ENCODE measurements around the gene KPTN. TPM values are rescaled to one million over a fixed set of nuclear protein-coding genes. Genes with fewer than 3 reads are reported as not detected.

The KPTN gene
- total RNA-seq, 1 donor = 4.0 TPM

- peak; percentile 69 for DNase-seq (ENCODE audit: insufficient read length, low spot score, missing footprints)
- Histone ChIP-seq H3K9me3 (ENCODE audit: low read depth, low read length) (no peaks in the 10 kb centered on the region), H3K36me3 (ENCODE audit: insufficient read depth, low read length) (no peaks in the 10 kb centered on the region), H3K79me2 (ENCODE audit: insufficient read depth, low read length) (no peaks in the 10 kb centered on the region), H4K20me1 (ENCODE audit: insufficient read depth, low read length) (no peaks in the 10 kb centered on the region), H3K4me1 (ENCODE audit: insufficient read depth, low read length) (no peaks in the 10 kb centered on the region), H2AFZ (ENCODE audit: low read length) (no peak overlapping the region), H3K4me3 (ENCODE audit: insufficient read depth, low read length) (no peak overlapping the region), H3K27ac (ENCODE audit: low read depth, low read length) (no peak overlapping the region), H3K27me3 (ENCODE audit: insufficient read depth, low read length) (peaks cover 14% of the 10 kb centered on the region), H3K4me2 (ENCODE audit: insufficient read depth, low read length) (no peak overlapping the region)
- TF ChIP-seq, protein P1, sequence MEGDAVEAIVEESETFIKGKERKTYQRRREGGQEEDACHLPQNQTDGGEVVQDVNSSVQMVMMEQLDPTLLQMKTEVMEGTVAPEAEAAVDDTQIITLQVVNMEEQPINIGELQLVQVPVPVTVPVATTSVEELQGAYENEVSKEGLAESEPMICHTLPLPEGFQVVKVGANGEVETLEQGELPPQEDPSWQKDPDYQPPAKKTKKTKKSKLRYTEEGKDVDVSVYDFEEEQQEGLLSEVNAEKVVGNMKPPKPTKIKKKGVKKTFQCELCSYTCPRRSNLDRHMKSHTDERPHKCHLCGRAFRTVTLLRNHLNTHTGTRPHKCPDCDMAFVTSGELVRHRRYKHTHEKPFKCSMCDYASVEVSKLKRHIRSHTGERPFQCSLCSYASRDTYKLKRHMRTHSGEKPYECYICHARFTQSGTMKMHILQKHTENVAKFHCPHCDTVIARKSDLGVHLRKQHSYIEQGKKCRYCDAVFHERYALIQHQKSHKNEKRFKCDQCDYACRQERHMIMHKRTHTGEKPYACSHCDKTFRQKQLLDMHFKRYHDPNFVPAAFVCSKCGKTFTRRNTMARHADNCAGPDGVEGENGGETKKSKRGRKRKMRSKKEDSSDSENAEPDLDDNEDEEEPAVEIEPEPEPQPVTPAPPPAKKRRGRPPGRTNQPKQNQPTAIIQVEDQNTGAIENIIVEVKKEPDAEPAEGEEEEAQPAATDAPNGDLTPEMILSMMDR (IDR thresholded peaks at IDR 0.05; ENCODE audit: extremely low read depth, low read depth, low read length) = no peak
Observed at GRCh38 chr19:47438793-47439220, 45.2 kb downstream of the KPTN start.

DNA sequence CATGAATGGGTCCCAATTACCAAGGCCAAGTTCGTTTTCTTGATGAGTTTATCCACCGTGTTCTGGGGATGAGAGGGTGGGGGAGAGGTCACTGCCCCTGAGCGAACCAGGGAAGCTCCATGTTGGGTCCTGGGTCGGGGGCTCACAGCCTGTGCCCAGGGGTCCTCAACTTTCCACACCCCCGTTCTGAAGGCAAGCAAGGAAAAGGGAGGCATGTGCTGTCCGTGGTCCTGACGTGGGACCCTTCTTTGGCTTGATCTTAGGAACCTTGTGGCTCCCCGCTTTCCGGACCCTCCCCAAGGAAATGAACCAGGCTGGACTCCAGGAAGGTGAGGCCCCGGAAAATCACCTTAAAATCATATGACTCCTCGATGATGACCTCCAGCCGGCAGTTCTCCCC lies 46.5 kb downstream of the KPTN start:
- Histone ChIP-seq H3K79me2 (ENCODE audit: insufficient read depth, low read length) (no peaks in the 10 kb centered on the region), H4K20me1 (ENCODE audit: insufficient read depth, low read length) (no peaks in the 10 kb centered on the region), H3K4me1 (ENCODE audit: insufficient read depth, low read length) (no peaks in the 10 kb centered on the region), H3K27me3 (ENCODE audit: insufficient read depth, low read length) (peaks cover 5% of the 10 kb centered on the region), H3K9me3 (ENCODE audit: low read depth, low read length) (no peaks in the 10 kb centered on the region), H3K4me3 (ENCODE audit: insufficient read depth, low read length) (no peak overlapping the region), H3K4me2 (ENCODE audit: insufficient read depth, low read length) (no peak overlapping the region), H3K36me3 (ENCODE audit: insufficient read depth, low read length) (no peaks in the 10 kb centered on the region), H2AFZ (ENCODE audit: low read length) (no peak overlapping the region), H3K27ac (ENCODE audit: low read depth, low read length) (no peak overlapping the region)
- DNase-seq (ENCODE audit: insufficient read length, low spot score, missing footprints) = no peak
- TF ChIP-seq, protein P1 (IDR thresholded peaks at IDR 0.05; ENCODE audit: extremely low read depth, low read depth, low read length) = no peak

- TF ChIP-seq, protein P1 (IDR thresholded peaks at IDR 0.05; ENCODE audit: extremely low read depth, low read depth, low read length) = peak; percentile 81
- no peaks in the 10 kb centered on the region for H4K20me1 ChIP-seq (ENCODE audit: insufficient read depth, low read length)
- H3K27me3 ChIP-seq (ENCODE audit: insufficient read depth, low read length) = peaks cover 5% of the 10 kb centered on the region
- no peaks in the 10 kb centered on the region for H3K9me3 ChIP-seq (ENCODE audit: low read depth, low read length)
- H3K36me3 ChIP-seq (ENCODE audit: insufficient read depth, low read length) = no peaks in the 10 kb centered on the region
- peak; percentile 93 for DNase-seq (ENCODE audit: insufficient read length, low spot score, missing footprints)
- no peaks in the 10 kb centered on the region for H3K4me1 ChIP-seq (ENCODE audit: insufficient read depth, low read length)
- H3K27ac ChIP-seq (ENCODE audit: low read depth, low read length) = no peak overlapping the region
- no peak overlapping the region for H3K4me3 ChIP-seq (ENCODE audit: insufficient read depth, low read length)
- no peak overlapping the region for H3K4me2 ChIP-seq (ENCODE audit: insufficient read depth, low read length)
- H2AFZ ChIP-seq (ENCODE audit: low read length) = no peak overlapping the region
- H3K79me2 ChIP-seq (ENCODE audit: insufficient read depth, low read length) = no peaks in the 10 kb centered on the region
Observed at GRCh38 chr19:47436712-47437401, 47.2 kb downstream of the KPTN start.

GRCh38 chr19:47435883-47436417 lies 48.1 kb downstream of the KPTN start:
- Histone ChIP-seq H3K9me3 (ENCODE audit: low read depth, low read length) (no peaks in the 10 kb centered on the region), H3K27ac (ENCODE audit: low read depth, low read length) (no peak overlapping the region), H3K4me3 (ENCODE audit: insufficient read depth, low read length) (no peak overlapping the region), H2AFZ (ENCODE audit: low read length) (no peak overlapping the region), H3K4me1 (ENCODE audit: insufficient read depth, low read length) (no peaks in the 10 kb centered on the region), H4K20me1 (ENCODE audit: insufficient read depth, low read length) (no peaks in the 10 kb centered on the region), H3K4me2 (ENCODE audit: insufficient read depth, low read length) (no peak overlapping the region), H3K36me3 (ENCODE audit: insufficient read depth, low read length) (no peaks in the 10 kb centered on the region), H3K79me2 (ENCODE audit: insufficient read depth, low read length) (no peaks in the 10 kb centered on the region), H3K27me3 (ENCODE audit: insufficient read depth, low read length) (peaks cover 4% of the 10 kb centered on the region)
- TF ChIP-seq, protein P1 (IDR thresholded peaks at IDR 0.05; ENCODE audit: extremely low read depth, low read depth, low read length) = no peak
- DNase-seq (ENCODE audit: insufficient read length, low spot score, missing footprints) = peak; percentile 41

Data from osteoblast (primary cell).